ENCODE data around the gene WAPL. TPM values are rescaled to one million over a fixed set of nuclear protein-coding genes. Genes with fewer than 3 reads are reported as not detected.

WAPL gene
- total and polyA plus RNA-seq, 2 of the 13 experiments (the other 11 are each of a cell fraction or from before 2014, with no cell fraction given), result 13.2 to 43.5 TPM

- BruUV-seq (replicated peaks), result no TSS peak
- Histone ChIP-seq H3K27ac (ENCODE audit: extremely low read length, insufficient read depth, low read length) (peak overlapping the region; percentile 87), H3K36me3 (replicated peaks in 1 of 2; ENCODE audit: control insufficient read depth in 1 of 2, insufficient read depth in 2 of 2, low read length in 2 of 2) (peaks cover 12 to 43% of the 10 kb centered on the region in 2 experiments), H2AFZ (ENCODE audit: low read length) (no peak overlapping the region), H4K20me1 (ENCODE audit: insufficient read depth, low read length) (no peaks in the 10 kb centered on the region), H3K27me3 (ENCODE audit: control insufficient read depth in 1 of 2, insufficient read depth in 2 of 2, low read length in 2 of 2) (no peaks in the 10 kb centered on the region), H3K4me2 (ENCODE audit: low read depth, low read length) (no peak overlapping the region), H3K4me3 (replicated peaks in 1 of 3; ENCODE audit: insufficient read depth in 1 of 3, low read depth in 2 of 3, low read length in 3 of 3) (no peak overlapping the region), H3K9me3 (ENCODE audit: low read length) (no peaks in the 10 kb centered on the region), H3K4me1 (ENCODE audit: insufficient read depth, low read length) (peaks cover 57% of the 10 kb centered on the region), H3K9ac (ENCODE audit: insufficient read depth, low read depth, low read length) (no peak overlapping the region), H3K79me2 (ENCODE audit: insufficient read depth, low read length) (no peaks in the 10 kb centered on the region)
- CTCF ChIA-PET (ENCODE audit: low intra/inter-chr PET ratio, low total read pairs), result no interaction called here
- TF ChIP-seq ZNF256 (CRISPR knock-in tag; conservative IDR thresholded peaks at IDR 0.05), result no peak
- no peak for TF ChIP-seq ZSCAN31 (CRISPR knock-in tag; IDR thresholded peaks at IDR 0.05; ENCODE audit: low read depth)
- TF ChIP-seq, protein P1, sequence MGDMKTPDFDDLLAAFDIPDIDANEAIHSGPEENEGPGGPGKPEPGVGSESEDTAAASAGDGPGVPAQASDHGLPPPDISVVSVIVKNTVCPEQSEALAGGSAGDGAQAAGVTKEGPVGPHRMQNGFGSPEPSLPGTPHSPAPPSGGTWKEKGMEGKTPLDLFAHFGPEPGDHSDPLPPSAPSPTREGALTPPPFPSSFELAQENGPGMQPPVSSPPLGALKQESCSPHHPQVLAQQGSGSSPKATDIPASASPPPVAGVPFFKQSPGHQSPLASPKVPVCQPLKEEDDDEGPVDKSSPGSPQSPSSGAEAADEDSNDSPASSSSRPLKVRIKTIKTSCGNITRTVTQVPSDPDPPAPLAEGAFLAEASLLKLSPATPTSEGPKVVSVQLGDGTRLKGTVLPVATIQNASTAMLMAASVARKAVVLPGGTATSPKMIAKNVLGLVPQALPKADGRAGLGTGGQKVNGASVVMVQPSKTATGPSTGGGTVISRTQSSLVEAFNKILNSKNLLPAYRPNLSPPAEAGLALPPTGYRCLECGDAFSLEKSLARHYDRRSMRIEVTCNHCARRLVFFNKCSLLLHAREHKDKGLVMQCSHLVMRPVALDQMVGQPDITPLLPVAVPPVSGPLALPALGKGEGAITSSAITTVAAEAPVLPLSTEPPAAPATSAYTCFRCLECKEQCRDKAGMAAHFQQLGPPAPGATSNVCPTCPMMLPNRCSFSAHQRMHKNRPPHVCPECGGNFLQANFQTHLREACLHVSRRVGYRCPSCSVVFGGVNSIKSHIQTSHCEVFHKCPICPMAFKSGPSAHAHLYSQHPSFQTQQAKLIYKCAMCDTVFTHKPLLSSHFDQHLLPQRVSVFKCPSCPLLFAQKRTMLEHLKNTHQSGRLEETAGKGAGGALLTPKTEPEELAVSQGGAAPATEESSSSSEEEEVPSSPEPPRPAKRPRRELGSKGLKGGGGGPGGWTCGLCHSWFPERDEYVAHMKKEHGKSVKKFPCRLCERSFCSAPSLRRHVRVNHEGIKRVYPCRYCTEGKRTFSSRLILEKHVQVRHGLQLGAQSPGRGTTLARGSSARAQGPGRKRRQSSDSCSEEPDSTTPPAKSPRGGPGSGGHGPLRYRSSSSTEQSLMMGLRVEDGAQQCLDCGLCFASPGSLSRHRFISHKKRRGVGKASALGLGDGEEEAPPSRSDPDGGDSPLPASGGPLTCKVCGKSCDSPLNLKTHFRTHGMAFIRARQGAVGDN (CRISPR knock-in tag; IDR thresholded peaks at IDR 0.05), result 0 out of 2 replicates have a peak, but pooled peaks have one; percentile 11
- FAIRE-seq (no peak), DNase-seq (ENCODE audit: low spot score) (no peak), ATAC-seq (no peak)
- intact Hi-C loops (cut with micrococcal nuclease; ENCODE audit: unreplicated experiment), result no loop called here
- POLR2A ChIA-PET, result interaction anchor here (2.6 kb wide), 1 partner anchor 43 kb away, joined by 15 read pairs; no protein-coding TSS in a partner anchor
- in situ Hi-C loops (cut with HindIII; ENCODE audit: extremely low pct_ligation_motif_present, low pct_unique_long_range_greater_than_20kb), result no loop called here
- 94% methylated on average over 6 of the region's 6 CpGs for WGBS (ENCODE audit: low lambda C conversion rate)
Measured at GRCh38 chr10:86443936-86444335, 77.7 kb downstream of the WAPL start.

- no peaks in the 10 kb centered on the region for H3K79me2 ChIP-seq (ENCODE audit: insufficient read depth, low read length)
- no peaks in the 10 kb centered on the region for H3K9me3 ChIP-seq (ENCODE audit: low read length)
- ChIA-PET POLR2A (interaction anchor here (2.6 kb wide), 1 partner anchor 42 kb away, joined by 15 read pairs; no protein-coding TSS in a partner anchor), CTCF (ENCODE audit: low intra/inter-chr PET ratio, low total read pairs) (no interaction called here)
- FAIRE-seq (no peak), ATAC-seq (no peak), DNase-seq (ENCODE audit: low spot score) (peak; percentile 63)
- H3K27ac ChIP-seq (ENCODE audit: extremely low read length, insufficient read depth, low read length), result peak overlapping the region; percentile 87
- no peaks in the 10 kb centered on the region for H3K27me3 ChIP-seq (ENCODE audit: control insufficient read depth in 1 of 2, insufficient read depth in 2 of 2, low read length in 2 of 2)
- BruUV-seq (replicated peaks), result no TSS peak
- in situ Hi-C loops (cut with HindIII; ENCODE audit: extremely low pct_ligation_motif_present, low pct_unique_long_range_greater_than_20kb) (no loop called here), intact Hi-C loops (cut with micrococcal nuclease; ENCODE audit: unreplicated experiment) (no loop called here)
- no peak overlapping the region for H3K4me3 ChIP-seq (replicated peaks in 1 of 3; ENCODE audit: insufficient read depth in 1 of 3, low read depth in 2 of 3, low read length in 3 of 3)
- H2AFZ ChIP-seq (ENCODE audit: low read length), result no peak overlapping the region
- H3K9ac ChIP-seq (ENCODE audit: insufficient read depth, low read depth, low read length), result no peak overlapping the region; the same call in 1 of the 2 replicates
- peaks cover 66% of the 10 kb centered on the region for H3K4me1 ChIP-seq (ENCODE audit: insufficient read depth, low read length)
- H3K36me3 ChIP-seq (replicated peaks in 1 of 2; ENCODE audit: control insufficient read depth in 1 of 2, insufficient read depth in 2 of 2, low read length in 2 of 2), result peaks cover 12 to 35% of the 10 kb centered on the region in 2 experiments
- no peak overlapping the region for H3K4me2 ChIP-seq (ENCODE audit: low read depth, low read length)
- no peaks in the 10 kb centered on the region for H4K20me1 ChIP-seq (ENCODE audit: insufficient read depth, low read length)
- WGBS (ENCODE audit: low lambda C conversion rate), result 69% methylated on average over 2 of the region's 2 CpGs
- no peak for TF ChIP-seq THAP9 (CRISPR knock-in tag; IDR thresholded peaks at IDR 0.05; ENCODE audit: borderline replicate concordance)
- TF ChIP-seq CHD4 (IDR thresholded peaks at IDR 0.05; ENCODE audit: borderline replicate concordance, low read length), result no peak
- no peak for TF ChIP-seq MXD1 (CRISPR knock-in tag; IDR thresholded peaks at IDR 0.05)
- TF ChIP-seq ZNF788 (CRISPR knock-in tag; IDR thresholded peaks at IDR 0.05; ENCODE audit: borderline replicate concordance), result no peak
- TF ChIP-seq RCOR2 (CRISPR knock-in tag; IDR thresholded peaks at IDR 0.05), result no peak
- peak; percentile 58; the same call in 1 of the 2 replicates for TF ChIP-seq MED1 (CRISPR knock-in tag; IDR thresholded peaks at IDR 0.05)
Measured at GRCh38 chr10:86443069-86443468, 78.5 kb downstream of the WAPL start.
